ENCODE results near the gene ACIN1. TPM values are rescaled to one million over a fixed set of nuclear protein-coding genes. Genes with fewer than 3 reads are reported as not detected.
A peak's percentile ranks its signal among the peaks of the same experiment; 100 is the strongest.

ACIN1 gene
- total RNA-seq, 1 experiment from 2014 or later, result 333 TPM

GRCh38 chr14:23071921-23072539 lies 22.9 kb downstream of the ACIN1 start:
- H3K9me3 Mint-ChIP-seq, result no peaks in the 10 kb centered on the region
- Histone ChIP-seq H3K27ac (ENCODE audit: insufficient read length, low read depth, low read length) (no peak overlapping the region), H3T11ph (ENCODE audit: low read length) (no peak overlapping the region), H3K79me2 (ENCODE audit: insufficient read depth, low read length) (peaks cover 5% of the 10 kb centered on the region; the same call in 1 of the 2 replicates), H3K9ac (ENCODE audit: extremely low read depth, insufficient read length, low read length) (no peak overlapping the region), H2BK120ac (ENCODE audit: low read depth, low read length, poor library complexity, severe bottlenecking) (no peak overlapping the region), H2BK12ac (ENCODE audit: insufficient read length, low read depth, low read length) (no peak overlapping the region), H2BK5ac (ENCODE audit: insufficient read length, low read length) (no peak overlapping the region), H3K4me2 (ENCODE audit: insufficient read depth, insufficient read length, low read length) (peak overlapping the region; percentile 98), H4K91ac (ENCODE audit: insufficient read length, low read depth, low read length) (no peak overlapping the region), H3K18ac (ENCODE audit: insufficient read length, low read depth, low read length) (no peak overlapping the region), H2BK15ac (ENCODE audit: low read depth, low read length) (no peak overlapping the region), H4K8ac (replicated peaks; ENCODE audit: insufficient read length, low read depth, low read length) (no peak overlapping the region), H3K23ac (ENCODE audit: insufficient read length, low read depth, low read length) (no peak overlapping the region), H2AFZ (ENCODE audit: low read length) (no peak overlapping the region), H3K23me2 (ENCODE audit: insufficient read length, low read depth, low read length, poor library complexity, severe bottlenecking) (peaks cover 12% of the 10 kb centered on the region), H3K4ac (ENCODE audit: low read depth, low read length) (no peak overlapping the region), H3K27me3 (ENCODE audit: insufficient read depth, low read length) (no peaks in the 10 kb centered on the region), H3K79me1 (ENCODE audit: insufficient read depth, low read depth, low read length, poor library complexity, severe bottlenecking) (peaks cover 9% of the 10 kb centered on the region), H4K5ac (ENCODE audit: insufficient read length, low read depth, low read length) (no peak overlapping the region), H3K4me1 (ENCODE audit: insufficient read depth, low read length) (0 out of 2 replicates have a peak, but pooled peaks cover 3% of the 10 kb centered on the region), H3K9me3 (ENCODE audit: control insufficient read depth, low read depth, low read length) (no peaks in the 10 kb centered on the region), H4K20me1 (ENCODE audit: control insufficient read depth, insufficient read depth, insufficient read length) (peaks cover 3% of the 10 kb centered on the region), H3K14ac (ENCODE audit: insufficient read depth, low read length) (no peak overlapping the region), H2BK20ac (ENCODE audit: low read depth, low read length, poor library complexity, severe bottlenecking) (no peak overlapping the region), H2AK5ac (ENCODE audit: insufficient read length, low read length) (no peak overlapping the region), H3K56ac (ENCODE audit: insufficient read length, low read depth, low read length) (no peak overlapping the region)
- peak overlapping the region; percentile 87 to 99 for H3K4me3 Mint-ChIP-seq
- peaks cover 35 to 43% of the 10 kb centered on the region in 2 experiments for H3K4me1 Mint-ChIP-seq
- H3K36me3 Mint-ChIP-seq (ENCODE audit: insufficient read depth in 1 of 3, low read depth in 3 of 3), result peaks cover 34 to 82% (median 70%) of the 10 kb centered on the region in 3 experiments; a peak in 6 of 7 replicates
- whole genome bisulfite sequencing (ENCODE audit: extremely low coverage, insufficient read length, low lambda C conversion rate), result no CpG with 5 or more reads among the region's 5 CpGs
- peak; percentile 71 for DNase-seq
- TF ChIP-seq CTCF (conservative IDR thresholded peaks at IDR 0.05), result no peak
- H3K27me3 Mint-ChIP-seq (ENCODE audit: low read depth), result no peaks in the 10 kb centered on the region; the same call in 1 of the 2 replicates
- H3K27ac Mint-ChIP-seq, result peak overlapping the region; percentile 98 to 100 (median 98)
